HuH-7.5 (cell line): ENCODE data around the gene CCDC88C.
"Not testable (repeated sequence)": the region's sequence is repeated elsewhere in the genome, so short reads cannot be mapped to it uniquely, and the experiment has no call there.

Experiments used
- DNase-seq: peaks from one replicate; pipeline ENCODE4 v3.0.0; 2011; ENCODE audit warnings: low spot score

The CCDC88C gene

GRCh38 chr14:91269076-91269991, 148.3 kb downstream of the CCDC88C start:
- no peak for DNase-seq

GRCh38 chr14:91267965-91268437, 149.6 kb downstream of the CCDC88C start:
- no peak for DNase-seq

GRCh38 chr14:91266276-91266675, 151.3 kb downstream of the CCDC88C start:
- not testable (repeated sequence) for DNase-seq

GRCh38 chr14:91265404-91265803, 152.2 kb downstream of the CCDC88C start:
- no peak for DNase-seq

- no peak for DNase-seq
Measured at GRCh38 chr14:91264151-91265150, 153.2 kb downstream of the CCDC88C start.

- no peak for DNase-seq
Measured at GRCh38 chr14:91263329-91263728, 154.3 kb downstream of the CCDC88C start.

GRCh38 chr14:91261986-91262549, 155.6 kb downstream of the CCDC88C start:
- no peak for DNase-seq

- no peak for DNase-seq
Measured at GRCh38 chr14:91261115-91261514, 156.5 kb downstream of the CCDC88C start.

GRCh38 chr14:91258876-91259275, 158.7 kb downstream of the CCDC88C start:
- no peak for DNase-seq

- no peak for DNase-seq
Measured at GRCh38 chr14:91258011-91258618, 159.5 kb downstream of the CCDC88C start.

- DNase-seq: no peak
Measured at GRCh38 chr14:91257328-91258010, 160.2 kb downstream of the CCDC88C start.

- no peak for DNase-seq
Measured at GRCh38 chr14:91256661-91257060, 161.0 kb downstream of the CCDC88C start.

- no peak for DNase-seq
Measured at GRCh38 chr14:91255026-91255695, 162.5 kb downstream of the CCDC88C start.

GRCh38 chr14:91254461-91254860, 163.2 kb downstream of the CCDC88C start:
- no peak for DNase-seq

GRCh38 chr14:91253795-91254323, 163.8 kb downstream of the CCDC88C start:
- no peak for DNase-seq

- DNase-seq: no peak
Measured at GRCh38 chr14:91252871-91253794, 164.5 kb downstream of the CCDC88C start.

- no peak for DNase-seq
Measured at GRCh38 chr14:91250912-91251311, 166.7 kb downstream of the CCDC88C start.

GRCh38 chr14:91249841-91250616, 167.6 kb downstream of the CCDC88C start:
- no peak for DNase-seq
